DMS114 treated with DMSO at 0.1 percent for 48 hours (cell line): ENCODE data around the gene AP4S1.
A peak's percentile ranks its signal among the peaks of the same experiment; 100 is the strongest.
"Not testable (repeated sequence)": the region's sequence is repeated elsewhere in the genome, so short reads cannot be mapped to it uniquely, and the experiment has no call there.

Experiments used
- DNase-seq: peaks from one replicate; lab custom pipeline; 2025; ENCODE audit not compliant: unreplicated experiment; lab: John Stamatoyannopoulos, UW

The AP4S1 gene

DNA sequence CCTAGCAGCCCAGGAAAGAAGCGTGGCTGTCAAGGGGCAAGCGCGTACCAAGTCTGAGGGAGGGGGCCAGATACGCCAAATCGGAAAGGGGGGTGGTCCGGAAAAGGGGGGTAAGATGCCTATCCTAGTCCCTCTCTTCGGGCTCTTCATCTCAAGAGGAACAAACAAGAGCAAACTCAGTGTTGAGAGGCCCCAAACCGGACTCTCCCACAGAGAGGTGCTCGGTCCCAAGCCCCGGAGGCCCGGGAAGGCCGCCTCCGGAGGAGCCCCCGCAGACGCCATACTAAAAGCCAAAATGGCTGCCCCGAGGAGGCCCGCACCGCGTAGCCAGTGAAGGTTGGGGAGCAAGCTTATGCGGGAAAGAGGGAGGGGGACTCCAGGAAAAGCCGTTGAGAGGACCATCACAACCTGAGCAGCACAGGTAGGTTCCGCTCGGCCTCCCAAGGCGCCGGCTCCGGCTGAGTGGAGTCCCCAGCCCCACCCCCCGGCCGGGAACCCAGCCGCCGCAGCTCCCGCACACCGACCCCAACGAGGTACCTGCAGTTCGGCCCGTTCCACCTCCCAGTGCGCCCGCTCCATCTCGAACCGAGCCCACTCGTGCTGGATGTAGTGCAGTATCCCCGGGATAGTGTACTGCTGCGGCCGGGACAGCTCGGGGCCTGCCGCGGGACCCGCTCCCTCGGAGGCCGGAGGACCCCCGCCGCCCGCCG is at the start of gene AP4S1:
Gene AP4S1 (plus strand): TSS at position 283 of the 710 bp plus-strand sequence. CDS start 40,548 bp downstream, outside the sequence.
- no peak for DNase-seq

DNA sequence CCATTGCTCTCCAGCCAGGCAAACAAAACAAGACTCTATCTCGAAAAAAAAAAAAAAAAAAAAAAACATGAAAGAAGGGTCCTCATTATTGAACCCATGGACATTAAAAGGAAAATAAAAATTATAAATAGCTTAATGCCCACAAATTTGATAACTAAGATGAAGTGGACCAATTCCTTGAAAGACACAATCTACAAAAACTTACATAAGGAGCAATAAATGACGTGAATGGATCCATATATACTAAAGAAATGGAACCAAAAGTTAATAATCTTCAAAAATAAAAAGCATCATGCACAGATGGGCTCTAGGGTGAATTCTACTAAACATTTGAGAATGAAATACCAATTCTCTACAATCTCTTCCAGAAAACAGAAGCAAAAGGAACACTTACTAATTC is 47.7 kb upstream of the AP4S1 start:
- no peak for DNase-seq

- DNase-seq = peak; percentile 10
Measured at GRCh38 chr14:30980106-30980704, 45.2 kb upstream of the AP4S1 start.

DNA sequence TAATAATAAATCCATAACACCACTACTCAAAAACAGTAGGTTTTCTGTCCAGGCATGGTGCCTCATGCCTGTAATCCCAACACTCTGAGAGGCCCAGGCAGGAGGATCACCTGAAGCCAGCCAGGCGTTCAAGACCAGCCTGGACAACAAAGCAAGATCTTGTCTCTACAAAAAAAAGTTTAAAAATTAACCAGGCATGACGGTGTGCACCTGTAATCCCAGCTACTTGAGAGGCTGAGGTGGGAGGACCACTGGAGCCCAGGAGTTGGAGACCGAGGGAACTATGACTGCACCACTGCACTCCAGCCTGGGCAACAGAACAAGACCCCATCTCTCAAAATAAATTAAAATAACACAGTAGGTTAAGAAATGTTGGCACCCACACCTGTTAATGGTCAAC is 44.5 kb upstream of the AP4S1 start:
- DNase-seq = no peak

- no peak for DNase-seq
Measured at GRCh38 chr14:30982533-30982932, 42.9 kb upstream of the AP4S1 start.

- no peak for DNase-seq
Measured at GRCh38 chr14:30983858-30984257, 41.6 kb upstream of the AP4S1 start.

DNA sequence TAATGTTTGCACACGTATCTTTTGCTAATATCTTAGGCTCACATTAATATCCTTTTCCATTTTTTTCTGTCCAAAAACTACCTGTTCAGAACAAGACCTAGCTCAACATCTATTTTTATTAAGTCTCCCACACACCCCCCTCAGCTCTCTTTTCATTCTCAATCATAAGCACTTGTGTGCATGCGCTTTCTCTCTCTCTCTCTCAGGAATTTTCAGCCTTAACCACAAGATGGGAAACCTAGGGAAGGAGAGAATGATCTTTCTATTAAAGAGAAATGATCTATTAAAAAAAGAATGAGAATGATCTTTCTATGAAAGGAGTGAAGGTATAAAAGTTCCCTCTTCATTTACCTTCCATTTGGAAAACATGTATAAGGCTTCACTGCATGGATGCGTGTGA is 39.7 kb upstream of the AP4S1 start:
- DNase-seq = no peak

DNA sequence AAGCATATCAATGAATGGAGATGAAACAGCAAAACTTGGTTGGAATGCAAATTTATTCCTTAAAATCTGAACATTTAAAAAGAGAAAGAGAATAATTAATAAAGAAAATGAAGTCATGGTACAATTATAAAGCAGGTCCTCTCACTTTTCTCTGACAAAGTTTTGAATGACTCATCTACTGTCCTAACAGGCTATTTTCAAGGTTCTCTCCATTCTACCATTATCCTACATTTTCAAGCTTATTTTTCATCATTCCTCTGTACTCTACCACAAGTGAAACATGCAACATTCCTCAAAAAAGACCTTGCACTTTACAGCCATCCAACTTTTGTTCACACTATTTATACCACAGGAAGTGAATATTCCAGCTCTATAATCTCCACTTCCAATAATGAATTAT is 36.9 kb upstream of the AP4S1 start:
- no peak for DNase-seq

GRCh38 chr14:30990770-30991169 is 34.7 kb upstream of the AP4S1 start:
- DNase-seq = no peak

DNA sequence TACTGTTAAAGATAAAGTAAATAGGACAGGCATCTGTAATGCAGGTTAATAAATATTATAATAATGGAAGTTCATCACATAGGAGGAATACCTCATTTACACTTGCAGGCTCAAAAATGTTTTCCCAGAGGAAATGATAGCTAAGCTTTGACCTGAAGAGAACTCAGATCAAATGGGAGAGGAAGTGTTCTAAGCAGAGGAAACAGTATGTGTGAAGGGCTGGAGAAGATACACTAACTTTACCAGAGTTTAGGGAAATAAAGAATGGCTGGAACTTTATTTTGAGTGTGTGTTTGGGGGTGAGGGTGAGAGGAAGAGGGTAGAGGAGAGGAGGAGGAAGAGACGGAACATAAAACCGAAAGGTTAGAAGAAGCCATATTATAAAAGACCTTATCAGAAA is 34.0 kb upstream of the AP4S1 start:
- no peak for DNase-seq

- DNase-seq = no peak
Measured at GRCh38 chr14:30993071-30993470, 32.4 kb upstream of the AP4S1 start.

GRCh38 chr14:30994681-30995620 is 30.5 kb upstream of the AP4S1 start:
- no peak for DNase-seq

DNA sequence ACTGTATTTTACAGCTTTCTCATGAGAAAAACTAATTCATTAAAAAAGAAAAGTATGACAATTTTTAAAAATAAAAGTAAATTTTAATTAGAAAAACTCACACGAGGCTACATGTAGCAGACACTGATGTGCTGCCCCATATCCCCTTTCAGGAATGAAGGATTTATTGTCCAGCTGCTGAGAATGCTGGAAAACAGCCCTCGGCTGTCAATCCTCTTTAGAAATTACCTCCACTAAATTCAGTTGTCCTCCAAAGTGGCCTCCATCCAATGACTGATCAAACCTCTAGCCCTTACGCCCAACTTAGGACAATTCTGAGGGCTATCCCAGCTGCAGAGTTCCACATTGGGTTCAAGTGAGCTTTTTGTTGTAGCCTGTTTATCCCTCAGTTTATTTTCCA is 29.8 kb upstream of the AP4S1 start:
- no peak for DNase-seq

DNA sequence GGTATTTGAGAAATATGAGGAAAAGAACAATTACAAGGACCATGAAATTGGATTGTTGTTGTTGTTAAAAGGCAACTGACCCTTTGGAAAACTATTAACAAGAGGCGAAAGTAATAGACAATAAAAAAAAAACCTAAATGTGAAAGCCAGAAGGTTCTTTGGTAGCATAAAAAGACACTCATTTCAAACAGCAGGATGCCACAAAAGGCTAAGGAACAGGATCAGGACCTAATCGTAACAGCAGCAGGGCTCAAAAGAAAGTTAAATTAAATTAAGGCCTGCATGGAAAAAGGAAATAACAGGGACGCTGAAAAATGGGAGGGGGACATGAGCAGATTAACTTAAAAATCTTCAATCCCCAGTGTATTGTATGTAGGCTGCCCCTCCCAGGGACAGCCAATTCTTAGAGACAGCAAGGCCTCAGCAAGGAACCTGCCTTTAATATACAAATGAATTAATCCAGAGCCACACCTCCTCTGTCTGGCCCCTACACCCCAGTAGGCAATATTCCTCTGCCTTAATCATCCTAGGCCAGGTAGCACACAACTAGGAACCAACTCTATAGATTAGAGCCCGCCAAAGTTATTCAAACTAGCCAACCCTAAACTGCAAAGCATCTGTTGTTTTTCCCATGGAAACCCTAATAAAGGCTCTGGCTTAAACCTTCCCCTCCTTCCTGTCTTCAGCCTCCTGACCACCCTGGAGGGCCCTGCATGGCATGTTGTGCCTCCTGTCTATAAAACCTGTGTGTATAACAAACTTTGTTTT is 28.4 kb upstream of the AP4S1 start:
- no peak for DNase-seq

- DNase-seq = no peak
Measured at GRCh38 chr14:30998100-30998706, 27.2 kb upstream of the AP4S1 start.

GRCh38 chr14:30999038-30999773 is 26.2 kb upstream of the AP4S1 start:
- no peak for DNase-seq

- no peak for DNase-seq
Measured at GRCh38 chr14:31000629-31001338, 24.7 kb upstream of the AP4S1 start.

DNA sequence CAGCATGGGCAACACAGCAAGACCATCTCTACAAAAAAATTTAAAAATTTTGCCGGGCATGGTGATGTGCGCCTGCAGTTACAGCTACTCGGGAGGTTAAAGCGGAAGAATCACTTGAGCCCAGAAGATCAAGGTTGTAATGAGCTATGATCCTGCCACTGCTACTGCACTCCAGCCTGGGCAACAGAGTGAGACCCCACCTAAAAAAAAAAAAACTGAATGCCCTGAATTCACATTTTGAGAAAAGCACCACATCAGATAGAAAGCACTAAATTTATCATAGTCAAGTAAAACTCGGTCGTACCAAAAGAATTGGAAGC is 24.1 kb upstream of the AP4S1 start:
- no peak for DNase-seq

DNA sequence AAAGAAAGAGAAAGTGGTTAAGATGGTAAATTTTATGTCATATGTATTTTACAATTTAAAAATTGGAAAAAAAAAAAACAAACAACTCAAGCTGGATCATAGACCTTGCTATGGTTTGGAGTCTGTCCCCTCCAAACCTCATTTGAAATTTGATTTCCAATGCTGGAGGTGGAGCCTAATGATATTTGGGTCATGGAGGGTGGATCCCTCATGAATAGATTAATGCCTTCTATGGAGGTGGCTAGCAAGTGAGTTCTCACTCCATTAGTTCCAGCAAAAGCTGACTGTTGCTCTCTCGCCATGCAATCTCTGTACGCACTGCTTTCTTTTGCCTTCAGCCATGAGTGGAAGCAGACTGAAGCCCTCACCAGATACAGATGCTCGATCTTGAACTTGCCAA is 22.2 kb upstream of the AP4S1 start:
- no peak for DNase-seq

- DNase-seq = not testable (repeated sequence)
Measured at GRCh38 chr14:31004007-31004406, 21.4 kb upstream of the AP4S1 start.
